Gastrocnemius medialis (tissue), 4 donors: ENCODE measurements around the gene KCNK2. TPM values are rescaled to one million over a fixed set of nuclear protein-coding genes. Genes with fewer than 3 reads are reported as not detected.

ENCODE experiments used
- ATAC-seq, 2 donors: fragments of 150-250 bp; one replicate each; pipeline ENCODE4 v1.9.1; 2016
- DNase-seq, 2 donors: peaks; one replicate each; pipeline ENCODE4 v3.0.0-alpha.2; 2019
- H3K27ac ChIP-seq, 4 donors: fragments of 200-600 bp; sonication (generic); 1 replicate in 1 of 4; 2 replicates in 3 of 4; pipeline ENCODE4 v1.5.1; 2016 to 2018; ENCODE audit warnings: mild to moderate bottlenecking in 2 of 4, moderate library complexity in 1 of 4
- H3K27me3 ChIP-seq, 3 donors: fragments of 200-600 bp; sonication (generic) in 2 of 3; 1 replicate in 1 of 3; 2 replicates in 2 of 3; pipeline versions ENCODE4 v1.5.1 to v1.6.0; 2016 to 2019; ENCODE audit warnings: mild to moderate bottlenecking in 1 of 3, moderate library complexity in 1 of 3
- H3K36me3 ChIP-seq, 2 donors: fragments of 200-600 bp; sonication (generic) in 1 of 2; one replicate each; pipeline ENCODE4 v1.5.1; 2017 to 2018
- H3K4me1 ChIP-seq, 2 donors: fragments of 200-600 bp; sonication (generic) in 1 of 2; one replicate each; pipeline ENCODE4 v1.5.1; 2016 to 2017; ENCODE audit warnings: mild to moderate bottlenecking in 2 of 2
- H3K4me3 ChIP-seq, 4 donors: fragments of 200-600 bp; sonication (generic) in 3 of 4; 1 replicate in 1 of 4; 2 replicates in 3 of 4; pipeline ENCODE4 v1.5.1; 2016 to 2019; ENCODE audit warnings: mild to moderate bottlenecking in 2 of 4
- H3K9me3 ChIP-seq, 3 donors: fragments of 200-600 bp; sonication (generic) in 2 of 3; 1 replicate in 1 of 3; 2 replicates in 2 of 3; pipeline ENCODE4 v1.5.1; 2016 to 2019
- POLR2A ChIP-seq, 2 donors: fragments of 450-650 bp; IDR thresholded peaks; one replicate each; pipeline ENCODE4 v1.6.1; 2017; ENCODE audit warnings: antibody characterized with exemption in 2 of 2, mild to moderate bottlenecking in 2 of 2, moderate library complexity in 2 of 2
- in situ Hi-C, 4 donors: fragments of 200-750 bp; cut with MboI; loops; one replicate each; pipeline versions ENCODE4 v1.15.0 to v1.8.0; 2017; ENCODE audit warnings: low sequenced_read_pairs in 4 of 4
- intact Hi-C: fragments of 100-400 bp; cut with DNase I; formaldehyde crosslinking; loops from one replicate; pipeline ENCODE4 v1.15.1; 2023; ENCODE audit warnings: low total_unique reads
- total RNA-seq, 4 donors: library from RNA; depleted of rRNA; stranded (reverse); fragments of >200 nt; gene quantifications; one replicate each; pipeline versions ENCODE4 v1.1.0 to v1.2.3, GENCODE V29; 2016
- TF ChIP-seq, protein P1 (sequence below), 5 experiments: fragments of 450-650 bp in 3 of 5; fragments of 200-600 bp in 2 of 5; sonication (generic) in 2 of 5; IDR thresholded peaks in 4 of 5; conservative IDR thresholded peaks in 1 of 5; 1 replicate in 4 of 5; 2 replicates in 1 of 5; pipeline ENCODE4 v1.5.1; 2016 to 2019; ENCODE audit warnings: antibody characterized with exemption in 5 of 5, mild to moderate bottlenecking in 3 of 5, moderate library complexity in 3 of 5

KCNK2 gene
- total RNA-seq, 4 donors from 2014 or later = 0.56 to 2.4 (median 0.97) TPM

GRCh38 chr1:215119719-215120365 is 37.3 kb downstream of the KCNK2 start:
- TF ChIP-seq, protein P1, sequence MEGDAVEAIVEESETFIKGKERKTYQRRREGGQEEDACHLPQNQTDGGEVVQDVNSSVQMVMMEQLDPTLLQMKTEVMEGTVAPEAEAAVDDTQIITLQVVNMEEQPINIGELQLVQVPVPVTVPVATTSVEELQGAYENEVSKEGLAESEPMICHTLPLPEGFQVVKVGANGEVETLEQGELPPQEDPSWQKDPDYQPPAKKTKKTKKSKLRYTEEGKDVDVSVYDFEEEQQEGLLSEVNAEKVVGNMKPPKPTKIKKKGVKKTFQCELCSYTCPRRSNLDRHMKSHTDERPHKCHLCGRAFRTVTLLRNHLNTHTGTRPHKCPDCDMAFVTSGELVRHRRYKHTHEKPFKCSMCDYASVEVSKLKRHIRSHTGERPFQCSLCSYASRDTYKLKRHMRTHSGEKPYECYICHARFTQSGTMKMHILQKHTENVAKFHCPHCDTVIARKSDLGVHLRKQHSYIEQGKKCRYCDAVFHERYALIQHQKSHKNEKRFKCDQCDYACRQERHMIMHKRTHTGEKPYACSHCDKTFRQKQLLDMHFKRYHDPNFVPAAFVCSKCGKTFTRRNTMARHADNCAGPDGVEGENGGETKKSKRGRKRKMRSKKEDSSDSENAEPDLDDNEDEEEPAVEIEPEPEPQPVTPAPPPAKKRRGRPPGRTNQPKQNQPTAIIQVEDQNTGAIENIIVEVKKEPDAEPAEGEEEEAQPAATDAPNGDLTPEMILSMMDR (IDR thresholded peaks at IDR 0.05 in 4 of 5, conservative IDR thresholded peaks at IDR 0.05 in 1 of 5) = no peak
- TF ChIP-seq POLR2A (IDR thresholded peaks at IDR 0.05) = no peak
- ATAC-seq = peak; percentile 83 to 90
- in situ Hi-C loops (no loop called here), intact Hi-C loops (no loop called here)
- no peaks in the 10 kb centered on the region for H3K27me3 ChIP-seq
- peak overlapping the region in 2 of 4 donors; percentile 7 to 42 for H3K27ac ChIP-seq
- H3K4me1 ChIP-seq = no peaks in the 10 kb centered on the region
- H3K4me3 ChIP-seq = no peak overlapping the region
- no peak for DNase-seq
- H3K9me3 ChIP-seq = no peaks in the 10 kb centered on the region
- H3K36me3 ChIP-seq = no peaks in the 10 kb centered on the region

DNA sequence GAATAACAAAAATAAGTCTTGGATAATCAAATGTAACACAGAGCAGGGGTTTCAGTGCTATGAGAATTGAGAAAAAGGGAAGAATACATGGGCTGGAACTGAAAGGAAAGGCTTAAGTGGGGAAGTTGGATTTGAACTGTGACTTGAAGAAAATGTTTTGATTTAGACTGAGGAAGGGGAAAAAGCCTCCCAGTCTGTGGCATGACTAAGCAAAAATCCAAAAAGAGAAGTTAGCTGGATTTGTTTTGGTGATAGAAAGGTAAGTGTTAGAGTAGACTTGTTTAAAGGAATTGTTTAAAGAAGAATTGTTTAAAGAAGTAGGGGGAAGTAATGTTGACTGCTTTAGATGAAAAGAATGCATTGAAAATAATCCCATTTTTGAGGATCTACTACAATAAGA is 46.0 kb downstream of the KCNK2 start:
- Histone ChIP-seq H3K4me1 (no peaks in the 10 kb centered on the region), H3K36me3 (no peaks in the 10 kb centered on the region), H3K27ac (no peak overlapping the region), H3K9me3 (no peaks in the 10 kb centered on the region), H3K4me3 (no peak overlapping the region), H3K27me3 (no peaks in the 10 kb centered on the region)
- TF ChIP-seq, protein P1 (IDR thresholded peaks at IDR 0.05 in 4 of 5, conservative IDR thresholded peaks at IDR 0.05 in 1 of 5) = no peak
- TF ChIP-seq POLR2A (IDR thresholded peaks at IDR 0.05) = no peak
- intact Hi-C loops = no loop called here
- in situ Hi-C loops = no loop called here
- DNase-seq (no peak), ATAC-seq (no peak)

DNA sequence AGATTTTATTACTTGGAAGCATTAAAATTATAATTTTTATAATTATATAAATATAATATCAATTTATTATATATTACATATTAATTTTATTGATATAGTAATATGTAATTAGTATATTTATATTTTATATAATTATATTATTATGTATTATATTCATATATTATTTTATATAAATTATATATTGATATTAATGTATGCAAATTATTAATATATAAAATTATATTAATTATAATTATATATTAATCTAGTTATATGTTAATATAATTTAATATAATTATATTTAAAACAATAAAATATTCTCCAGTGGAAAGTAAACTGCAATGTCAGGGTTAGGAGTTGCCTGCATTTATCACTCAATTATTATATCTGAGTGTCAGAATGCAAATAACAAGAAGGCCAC is 48.8 kb downstream of the KCNK2 start:
- ATAC-seq (no peak), DNase-seq (no peak)
- Histone ChIP-seq H3K4me3 (no peak overlapping the region), H3K27ac (no peak overlapping the region), H3K27me3 (no peaks in the 10 kb centered on the region), H3K9me3 (no peaks in the 10 kb centered on the region), H3K36me3 (no peaks in the 10 kb centered on the region), H3K4me1 (no peaks in the 10 kb centered on the region)
- intact Hi-C loops = no loop called here
- in situ Hi-C loops = no loop called here
- TF ChIP-seq, protein P1 (IDR thresholded peaks at IDR 0.05 in 4 of 5, conservative IDR thresholded peaks at IDR 0.05 in 1 of 5) = no peak
- no peak for TF ChIP-seq POLR2A (IDR thresholded peaks at IDR 0.05)

DNA sequence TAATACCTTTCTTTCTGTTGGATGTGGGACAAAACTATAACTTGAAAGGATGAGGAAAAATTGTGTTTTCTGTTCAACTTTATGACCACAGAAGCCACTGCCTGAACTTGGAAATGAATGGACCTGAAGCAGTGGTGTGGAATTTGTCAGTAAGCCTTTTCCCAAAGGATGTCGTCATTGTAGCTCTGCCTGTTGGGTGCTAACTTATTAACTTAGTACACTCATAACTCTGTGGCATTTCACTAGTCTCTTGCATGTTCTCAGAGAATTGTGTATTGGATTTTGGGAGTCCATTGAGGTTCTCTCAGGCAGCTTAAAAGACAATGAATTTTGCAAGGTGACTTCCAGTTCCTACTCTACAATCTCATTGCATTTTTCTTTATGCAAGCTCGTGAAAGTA is 49.6 kb downstream of the KCNK2 start:
- H3K9me3 ChIP-seq = no peaks in the 10 kb centered on the region
- in situ Hi-C loops = no loop called here
- DNase-seq = no peak
- H3K27me3 ChIP-seq = no peaks in the 10 kb centered on the region
- H3K4me3 ChIP-seq = no peak overlapping the region
- intact Hi-C loops = no loop called here
- H3K4me1 ChIP-seq = no peaks in the 10 kb centered on the region
- H3K27ac ChIP-seq = no peak overlapping the region
- no peak for ATAC-seq
- H3K36me3 ChIP-seq = no peaks in the 10 kb centered on the region
- TF ChIP-seq POLR2A (IDR thresholded peaks at IDR 0.05) = no peak
- TF ChIP-seq, protein P1 (IDR thresholded peaks at IDR 0.05 in 4 of 5, conservative IDR thresholded peaks at IDR 0.05 in 1 of 5) = no peak

DNA sequence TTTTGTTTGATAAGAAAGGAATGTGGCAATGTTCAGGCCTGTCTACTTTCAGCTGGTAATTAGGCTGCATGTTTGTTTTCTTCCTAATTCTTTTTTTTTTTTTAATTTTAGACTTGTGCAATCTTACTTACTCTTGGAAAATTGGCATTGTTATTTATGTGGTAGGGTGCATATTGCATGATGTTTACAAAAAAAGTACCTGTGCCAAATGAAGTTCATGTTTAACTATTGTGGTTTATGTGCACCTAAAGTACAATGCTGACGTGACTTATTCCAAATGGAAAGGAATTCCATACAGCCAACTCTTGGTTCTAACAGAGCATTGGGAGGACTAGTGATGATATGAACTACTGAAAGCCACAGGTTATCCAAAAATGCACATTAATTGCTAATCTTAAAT is 51.0 kb downstream of the KCNK2 start:
- intact Hi-C loops (no loop called here), in situ Hi-C loops (no loop called here)
- ATAC-seq (no peak), DNase-seq (no peak)
- no peak overlapping the region for H3K4me3 ChIP-seq
- H3K27ac ChIP-seq = no peak overlapping the region
- TF ChIP-seq, protein P1 (IDR thresholded peaks at IDR 0.05 in 4 of 5, conservative IDR thresholded peaks at IDR 0.05 in 1 of 5) = no peak
- no peak for TF ChIP-seq POLR2A (IDR thresholded peaks at IDR 0.05)
- no peaks in the 10 kb centered on the region for H3K27me3 ChIP-seq
- no peaks in the 10 kb centered on the region for H3K36me3 ChIP-seq
- no peaks in the 10 kb centered on the region for H3K9me3 ChIP-seq
- no peaks in the 10 kb centered on the region for H3K4me1 ChIP-seq
